HG02943 (cell line): Measurements from ENCODE around the gene FGD4.

Source experiments
- ATAC-seq: cut with Tn5 transposase; IDR thresholded peaks from one replicate; pipeline ENCODE4 v1.9.1; 2021; ENCODE audit warnings: mild to moderate bottlenecking, low read depth, moderate library complexity; ENCODE audit not compliant: unreplicated experiment

FGD4 gene

GRCh38 chr12:32402170-32402569 lies 2.8 kb downstream of the FGD4 start:
- ATAC-seq, result no peak

DNA sequence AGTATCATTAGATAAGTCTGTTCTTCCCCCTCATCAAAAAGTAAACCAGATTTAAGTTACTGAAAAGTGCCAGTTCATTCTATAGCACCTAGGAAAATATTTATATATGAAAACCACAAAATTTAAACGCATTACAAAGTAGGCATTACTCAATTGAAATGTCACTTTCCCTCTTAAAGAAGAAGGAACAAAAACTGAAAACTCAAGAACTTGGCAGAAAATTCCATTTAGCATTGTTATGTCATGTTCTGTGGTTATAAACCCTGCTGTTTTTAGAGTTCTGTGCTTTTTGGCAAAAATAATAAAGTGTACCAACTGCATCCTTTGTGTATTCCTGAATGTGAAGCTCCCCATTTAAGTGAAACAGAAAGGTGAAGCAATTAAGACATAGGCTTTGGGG lies 3.6 kb downstream of the FGD4 start:
- no peak for ATAC-seq

DNA sequence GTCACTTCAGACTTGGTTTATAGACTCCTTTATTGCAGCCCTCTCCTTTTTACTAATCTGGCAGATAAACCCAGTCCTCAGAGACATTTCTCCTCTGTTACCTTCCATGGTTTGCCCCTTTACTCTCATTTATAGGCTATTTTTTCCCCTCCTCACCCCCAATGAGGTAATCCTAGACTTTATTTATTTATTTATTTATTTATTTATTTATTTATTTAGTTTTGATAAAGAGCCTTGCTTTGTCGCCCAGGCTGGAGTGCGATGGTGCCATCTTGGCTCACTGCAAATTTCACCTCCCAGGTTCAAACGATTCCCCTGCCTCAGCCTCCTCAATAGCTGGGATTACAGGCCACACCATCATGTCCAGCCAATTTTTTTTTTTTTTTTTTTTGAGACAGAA lies 8.4 kb downstream of the FGD4 start:
- ATAC-seq, result no peak

- ATAC-seq, result no peak
These were observed 14.1 kb downstream of the FGD4 start for GRCh38 chr12:32413412-32413811.

- ATAC-seq, result no peak
These were observed 18.9 kb downstream of the FGD4 start for GRCh38 chr12:32418221-32418620.

DNA sequence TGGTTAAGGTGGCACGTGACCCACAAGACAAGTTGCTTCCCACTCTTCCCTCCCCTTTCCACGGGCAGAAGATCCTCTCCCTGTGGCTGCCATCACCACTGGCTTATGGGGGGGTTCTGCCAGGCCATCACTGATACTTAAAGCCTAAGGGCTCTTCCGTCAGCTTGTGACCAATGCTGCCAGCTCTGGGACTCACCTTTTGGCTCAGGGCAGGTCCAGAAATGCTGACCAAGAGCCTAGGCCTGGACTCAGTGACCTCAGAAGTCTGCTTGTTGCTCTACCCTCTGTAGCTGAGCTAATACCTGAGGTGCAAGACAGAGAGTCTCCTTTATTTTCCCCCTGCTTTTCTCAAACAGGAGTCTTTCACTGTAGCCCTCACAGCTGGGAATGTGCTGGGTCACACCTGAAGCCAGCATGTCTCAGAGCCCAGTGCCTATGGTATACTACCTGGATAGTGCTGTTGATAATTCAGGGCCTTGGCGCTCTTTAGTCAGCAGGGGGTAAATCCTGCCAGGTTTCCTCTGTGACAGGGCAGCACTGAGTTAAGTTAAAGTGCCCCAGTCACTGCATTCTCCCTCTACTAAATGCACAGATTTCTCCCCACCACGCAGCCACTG lies 19.7 kb downstream of the FGD4 start:
- no peak for ATAC-seq

DNA sequence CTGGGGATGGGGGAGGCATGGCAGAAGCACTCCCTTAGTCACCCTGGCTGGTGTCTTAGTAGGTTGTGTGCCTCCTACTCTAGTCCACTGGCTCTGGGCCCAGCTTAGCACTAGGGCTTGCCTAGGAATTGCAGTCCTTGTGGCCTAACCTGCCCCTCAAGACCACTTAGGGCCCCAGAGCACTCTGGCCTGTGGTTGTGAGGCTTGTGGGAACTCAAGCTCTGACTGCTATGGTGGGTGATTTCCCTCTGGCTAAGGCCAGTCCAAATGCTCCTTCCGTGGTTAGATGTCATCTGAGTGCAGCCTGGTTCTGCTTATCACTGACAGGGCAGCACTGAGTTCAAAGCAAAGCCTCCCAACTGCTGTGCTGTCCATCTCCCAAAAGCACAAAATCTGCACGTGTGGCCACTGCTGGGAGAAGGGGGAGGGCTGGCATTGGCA lies 20.2 kb downstream of the FGD4 start:
- ATAC-seq, result no peak

DNA sequence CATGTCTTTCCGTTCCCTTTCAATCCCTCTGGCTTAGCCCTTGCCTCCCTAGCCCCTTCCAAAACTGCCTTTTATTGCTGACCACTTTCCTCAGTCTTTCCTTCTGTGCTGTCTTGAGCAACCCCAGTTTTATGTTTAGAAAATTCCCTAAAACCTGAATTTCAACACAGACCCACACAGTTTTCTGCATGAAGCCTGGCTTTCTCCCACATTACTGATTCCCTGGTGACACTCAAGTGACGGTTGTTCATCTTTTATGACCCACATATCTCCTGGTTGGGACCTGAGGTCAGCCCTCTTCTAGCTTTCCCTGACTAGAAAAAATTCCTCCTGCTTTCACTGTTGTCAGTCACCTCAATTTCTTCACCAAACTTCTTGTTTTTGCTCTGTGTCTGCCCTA lies 21.0 kb downstream of the FGD4 start:
- no peak for ATAC-seq

GRCh38 chr12:32423559-32423958 lies 24.2 kb downstream of the FGD4 start:
- no peak for ATAC-seq

GRCh38 chr12:32431025-32431424 lies 31.7 kb downstream of the FGD4 start:
- no peak for ATAC-seq

DNA sequence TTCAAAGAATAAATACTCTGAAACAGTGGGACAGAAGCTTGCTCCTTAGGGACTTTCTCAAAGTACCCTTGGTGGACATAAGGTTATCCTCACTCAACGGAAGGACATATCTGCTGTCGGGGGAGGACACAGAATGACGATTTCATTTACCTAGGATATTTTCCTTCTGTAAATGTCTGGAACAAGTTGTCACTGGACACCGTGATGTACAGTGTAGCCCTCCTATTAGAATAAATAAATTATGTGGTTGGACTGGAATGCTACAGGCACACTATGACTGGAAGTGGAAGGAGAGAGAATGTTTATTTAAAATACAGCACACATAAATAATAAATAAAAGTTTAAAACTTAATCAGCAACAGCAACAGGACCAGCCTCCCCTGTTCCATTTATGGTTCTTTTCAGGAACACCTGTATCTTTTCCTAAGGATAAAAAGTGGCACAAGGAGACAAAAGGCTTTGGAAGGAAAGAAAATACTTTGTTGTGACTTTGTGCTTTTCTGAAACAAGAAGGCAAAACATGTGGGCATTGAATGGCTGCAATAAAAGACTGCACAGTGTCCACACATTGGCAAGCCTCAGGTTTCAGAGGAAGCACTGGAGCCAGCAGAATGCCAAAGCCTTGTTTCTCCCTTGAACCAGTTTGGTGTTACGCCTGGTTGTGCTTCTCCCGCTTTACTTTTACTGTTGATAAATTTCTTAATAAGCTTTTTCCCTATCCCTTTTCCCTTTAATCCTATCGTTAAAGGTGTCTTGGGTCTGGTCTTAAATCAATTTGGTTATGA lies 36.8 kb downstream of the FGD4 start:
- no peak for ATAC-seq

DNA sequence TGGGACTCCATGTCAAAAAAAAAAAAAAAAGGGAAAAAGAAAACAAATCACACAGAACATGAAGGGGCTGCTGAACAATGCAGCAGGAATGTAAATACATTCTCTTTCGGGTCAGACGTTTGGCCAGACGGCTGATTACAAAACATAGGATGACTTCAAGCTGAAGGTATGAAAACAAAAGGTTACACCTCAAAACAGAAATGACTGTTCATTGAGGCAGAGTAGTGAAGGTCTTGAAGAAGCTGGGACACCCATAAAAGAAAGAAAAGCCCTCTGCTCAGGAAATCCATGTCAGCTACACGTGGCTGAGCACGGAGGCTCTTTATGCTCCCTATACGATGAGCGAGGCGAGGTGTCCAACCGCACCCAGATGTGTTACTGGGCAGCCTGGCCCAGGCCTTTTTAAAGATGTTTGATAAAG lies 37.7 kb downstream of the FGD4 start:
- ATAC-seq, result no peak

DNA sequence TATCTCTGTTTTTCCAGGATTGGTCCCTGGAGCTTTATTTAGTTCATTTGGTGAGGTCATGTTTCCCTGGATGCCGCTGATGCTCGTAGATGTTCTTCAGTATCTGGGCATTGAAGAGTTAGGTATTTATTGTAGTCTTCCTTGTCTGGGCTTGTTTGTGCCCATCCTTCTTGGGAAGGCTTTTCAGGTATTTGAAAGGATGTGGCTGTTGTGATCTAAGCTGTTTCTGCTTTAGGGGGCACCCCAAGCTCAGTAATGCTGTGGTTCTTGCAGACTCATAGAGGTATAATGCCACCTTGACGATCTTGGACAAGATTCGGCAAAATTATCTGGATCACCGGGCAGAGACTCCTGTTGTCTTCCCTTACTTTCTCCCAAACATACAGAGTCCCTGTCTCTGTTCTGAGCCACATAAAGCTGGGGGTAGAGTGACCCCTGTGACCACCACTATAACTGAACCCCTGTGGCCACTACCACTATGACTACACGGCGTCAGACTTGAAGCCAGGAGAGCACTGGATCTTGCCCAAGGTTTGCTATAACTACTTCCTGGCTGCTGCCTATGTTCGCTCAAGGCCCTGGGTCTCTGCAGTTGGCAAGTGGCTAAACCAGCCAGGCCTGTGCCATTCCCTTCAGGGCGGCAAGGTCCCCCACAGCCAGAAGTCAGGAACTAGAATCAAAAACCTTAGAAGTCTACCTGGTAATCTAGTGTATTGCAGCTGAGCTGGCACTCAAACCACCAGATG lies 40.9 kb downstream of the FGD4 start:
- no peak for ATAC-seq

DNA sequence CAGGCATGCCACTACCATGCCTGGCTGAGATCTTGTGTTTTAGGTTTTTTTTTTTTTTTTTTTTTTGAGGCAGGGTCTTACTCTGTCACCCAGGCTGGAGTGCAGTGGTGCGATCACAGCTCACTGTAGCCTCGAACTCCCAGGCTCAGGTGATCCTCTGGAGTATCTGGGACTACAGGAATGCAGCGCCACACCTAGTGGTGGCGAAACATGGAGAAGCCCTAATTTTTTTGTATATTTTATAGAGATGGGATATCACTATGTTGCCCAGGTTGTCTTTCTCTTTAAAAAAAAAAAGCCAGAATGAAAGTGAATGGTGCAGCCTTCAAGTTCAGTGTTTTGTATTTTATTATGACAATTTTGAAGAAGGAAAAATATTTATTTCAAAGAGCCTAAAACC lies 44.1 kb downstream of the FGD4 start:
- no peak for ATAC-seq

DNA sequence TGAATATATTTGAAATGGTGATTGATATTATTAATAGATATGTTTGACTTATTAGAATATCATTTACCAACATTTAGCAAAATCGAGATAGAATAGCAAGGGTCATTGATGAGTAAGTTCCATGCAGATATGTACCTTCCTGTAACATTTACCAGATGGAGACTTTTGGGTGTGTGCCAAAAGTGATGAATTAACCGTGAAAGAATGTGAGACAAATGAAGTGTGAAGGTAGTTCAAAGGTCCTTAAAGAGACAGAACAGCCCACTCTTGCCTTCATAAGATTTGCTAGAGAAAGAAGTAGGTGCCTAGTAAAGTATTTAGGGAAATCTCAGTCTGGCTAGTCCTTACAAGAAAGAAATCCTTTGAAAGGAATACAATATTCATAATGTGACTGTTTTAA lies 45.5 kb downstream of the FGD4 start:
- ATAC-seq, result no peak

GRCh38 chr12:32445356-32445755 lies 46.0 kb downstream of the FGD4 start:
- ATAC-seq, result no peak

- ATAC-seq, result no peak
These were observed 47.2 kb downstream of the FGD4 start for GRCh38 chr12:32446316-32447119.

- ATAC-seq, result no peak
These were observed 49.2 kb downstream of the FGD4 start for GRCh38 chr12:32448586-32448985.

DNA sequence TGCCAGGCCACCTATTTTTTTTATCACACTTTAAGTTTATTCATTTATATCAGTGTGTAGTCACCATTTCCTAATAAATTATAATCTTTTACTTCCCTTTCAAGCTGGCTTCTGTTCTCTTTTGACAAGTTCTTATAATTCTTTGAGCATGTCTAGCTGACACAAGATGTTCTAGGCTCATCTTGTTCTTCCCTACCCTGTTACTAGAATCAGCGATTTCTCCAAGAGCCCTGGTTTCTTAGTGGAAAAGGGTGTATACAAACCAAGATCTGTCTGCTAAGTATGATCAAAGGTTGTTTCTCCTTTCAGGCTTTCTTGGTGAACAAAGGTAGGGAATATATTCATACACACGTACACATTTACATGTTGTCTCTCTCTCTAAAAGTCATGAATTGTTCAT lies 51.0 kb downstream of the FGD4 start:
- ATAC-seq, result no peak

DNA sequence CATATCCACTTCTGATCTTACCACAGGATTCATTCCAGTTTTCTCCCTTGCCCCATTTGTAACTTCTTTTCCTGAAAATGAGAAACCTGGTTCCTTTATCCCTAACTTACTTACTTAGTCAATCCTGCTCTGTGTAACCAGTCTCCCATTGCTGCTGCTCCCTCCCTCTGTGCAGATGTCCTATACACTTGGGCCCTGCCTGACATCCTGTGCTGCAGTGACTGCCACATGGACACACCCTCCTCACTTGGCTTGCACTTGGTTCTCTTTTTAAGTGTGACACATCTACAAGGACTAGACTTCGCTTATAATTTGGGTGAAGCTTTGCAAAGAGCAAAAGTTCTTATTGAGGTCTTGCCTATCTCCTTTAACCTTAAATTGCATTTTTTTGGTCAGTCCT lies 51.4 kb downstream of the FGD4 start:
- ATAC-seq, result no peak

GRCh38 chr12:32451816-32452215 lies 52.5 kb downstream of the FGD4 start:
- ATAC-seq, result no peak
